Measurements from ENCODE around the gene RNF220.

DNA sequence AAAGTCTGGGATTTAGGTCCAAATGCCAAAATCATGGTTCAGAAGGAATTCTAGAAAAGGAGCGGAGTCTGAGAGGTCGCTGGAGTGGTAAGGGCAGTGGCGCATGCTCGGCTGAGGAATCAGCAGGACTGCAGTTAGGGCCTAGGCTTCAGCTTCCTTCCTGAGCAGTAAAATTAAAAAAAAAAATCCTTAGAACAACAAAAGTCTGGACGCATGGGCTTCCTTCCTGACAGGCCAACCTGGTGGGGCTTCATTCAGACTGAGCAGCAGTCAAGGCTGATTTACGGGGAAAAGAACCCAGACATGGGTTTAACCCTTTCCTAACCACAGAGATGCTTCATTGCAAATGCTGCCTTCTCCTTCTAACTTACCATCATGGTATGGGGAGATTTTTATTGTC is 17.1 kb downstream of the RNF220 start:
- TF ChIP-seq, protein P1, sequence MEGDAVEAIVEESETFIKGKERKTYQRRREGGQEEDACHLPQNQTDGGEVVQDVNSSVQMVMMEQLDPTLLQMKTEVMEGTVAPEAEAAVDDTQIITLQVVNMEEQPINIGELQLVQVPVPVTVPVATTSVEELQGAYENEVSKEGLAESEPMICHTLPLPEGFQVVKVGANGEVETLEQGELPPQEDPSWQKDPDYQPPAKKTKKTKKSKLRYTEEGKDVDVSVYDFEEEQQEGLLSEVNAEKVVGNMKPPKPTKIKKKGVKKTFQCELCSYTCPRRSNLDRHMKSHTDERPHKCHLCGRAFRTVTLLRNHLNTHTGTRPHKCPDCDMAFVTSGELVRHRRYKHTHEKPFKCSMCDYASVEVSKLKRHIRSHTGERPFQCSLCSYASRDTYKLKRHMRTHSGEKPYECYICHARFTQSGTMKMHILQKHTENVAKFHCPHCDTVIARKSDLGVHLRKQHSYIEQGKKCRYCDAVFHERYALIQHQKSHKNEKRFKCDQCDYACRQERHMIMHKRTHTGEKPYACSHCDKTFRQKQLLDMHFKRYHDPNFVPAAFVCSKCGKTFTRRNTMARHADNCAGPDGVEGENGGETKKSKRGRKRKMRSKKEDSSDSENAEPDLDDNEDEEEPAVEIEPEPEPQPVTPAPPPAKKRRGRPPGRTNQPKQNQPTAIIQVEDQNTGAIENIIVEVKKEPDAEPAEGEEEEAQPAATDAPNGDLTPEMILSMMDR (IDR thresholded peaks at IDR 0.05): no peak
- TF ChIP-seq POLR2A (IDR thresholded peaks at IDR 0.05): no peak
